GM23248 (cell line): ENCODE measurements around the gene TMED1.

Source experiments
- EZH2 ChIP-seq: fragments of 200-600 bp; sonication (generic); IDR thresholded peaks from 2 replicates; pipeline ENCODE4 v1.6.1; 2018; ENCODE audit warnings: antibody characterized with exemption, mild to moderate bottlenecking; ENCODE audit not compliant: insufficient read depth, poor library complexity, severe bottlenecking
- EZH2phosphoT487 ChIP-seq: fragments of 200-600 bp; sonication (generic); IDR thresholded peaks from 2 replicates; pipeline ENCODE4 v1.6.1; 2018; ENCODE audit warnings: antibody characterized with exemption, moderate library complexity, mild to moderate bottlenecking, low read depth; ENCODE audit not compliant: insufficient read depth

- TF ChIP-seq EZH2 (no peak), EZH2phosphoT487 (no peak)
Observed at GRCh38 chr19:10855879-10856522, 20.0 kb upstream of the TMED1 start.
